Stimulated activated naive CD8-positive, alpha-beta T cell treated with anti-CD3 and anti-CD28 coated beads, Interleukin-15, Interleukin-2, amounts not matched to agents 100 ng/mL and 50 ng/mL, for 24 hours (primary cell): ENCODE results near the gene DYNLT2B.
"Not testable (repeated sequence)": the region's sequence is repeated elsewhere in the genome, so short reads cannot be mapped to it uniquely, and the experiment has no call there.

ENCODE experiments used
- H3K27ac Mint-ChIP-seq: one replicate; pipeline ENCODE4 v1.8.0; 2021; ENCODE audit warnings: mild to moderate bottlenecking, mixed read lengths
- H3K27me3 Mint-ChIP-seq: one replicate; pipeline ENCODE4 v1.8.0; 2021; ENCODE audit warnings: mixed read lengths
- H3K36me3 Mint-ChIP-seq: one replicate; pipeline ENCODE4 v1.8.0; 2021; ENCODE audit warnings: low read depth, mixed read lengths
- H3K4me1 Mint-ChIP-seq: one replicate; pipeline ENCODE4 v1.8.0; 2021; ENCODE audit warnings: low read depth, mixed read lengths
- H3K4me3 Mint-ChIP-seq: one replicate; pipeline ENCODE4 v1.8.0; 2021; ENCODE audit warnings: mild to moderate bottlenecking, mixed read lengths
- H3K9me3 Mint-ChIP-seq: one replicate; pipeline ENCODE4 v1.8.0; 2021; ENCODE audit warnings: mixed read lengths

Gene DYNLT2B

GRCh38 chr3:196314086-196314485, 4.0 kb downstream of the DYNLT2B start:
- H3K9me3 Mint-ChIP-seq, H3K36me3 Mint-ChIP-seq, H3K4me1 Mint-ChIP-seq, H3K27me3 Mint-ChIP-seq, H3K4me3 Mint-ChIP-seq, H3K27ac Mint-ChIP-seq: not testable (repeated sequence)

GRCh38 chr3:196302960-196303359, 15.1 kb downstream of the DYNLT2B start:
- H3K4me1 Mint-ChIP-seq, H3K27ac Mint-ChIP-seq, H3K9me3 Mint-ChIP-seq, H3K4me3 Mint-ChIP-seq, H3K36me3 Mint-ChIP-seq, H3K27me3 Mint-ChIP-seq: not testable (repeated sequence)

- H3K4me3 Mint-ChIP-seq, H3K27ac Mint-ChIP-seq, H3K27me3 Mint-ChIP-seq, H3K9me3 Mint-ChIP-seq, H3K36me3 Mint-ChIP-seq, H3K4me1 Mint-ChIP-seq: not testable (repeated sequence)
These were observed 15.5 kb downstream of the DYNLT2B start for GRCh38 chr3:196302551-196302950.

- Mint-ChIP-seq H3K9me3 (no peaks in the 10 kb centered on the region), H3K4me3 (no peak overlapping the region), H3K36me3 (peaks cover 8% of the 10 kb centered on the region), H3K27me3 (no peaks in the 10 kb centered on the region), H3K27ac (no peak overlapping the region), H3K4me1 (no peaks in the 10 kb centered on the region)
These were observed 19.5 kb downstream of the DYNLT2B start for GRCh38 chr3:196298521-196298920.

GRCh38 chr3:196292286-196292923, 25.6 kb downstream of the DYNLT2B start:
- Mint-ChIP-seq H3K27ac (no peak overlapping the region), H3K9me3 (no peaks in the 10 kb centered on the region), H3K27me3 (no peaks in the 10 kb centered on the region), H3K36me3 (no peaks in the 10 kb centered on the region), H3K4me1 (peaks cover 9% of the 10 kb centered on the region), H3K4me3 (no peak overlapping the region)

GRCh38 chr3:196288141-196288460, 29.9 kb downstream of the DYNLT2B start:
- no peaks in the 10 kb centered on the region for H3K9me3 Mint-ChIP-seq

GRCh38 chr3:196287440-196288140, 30.4 kb downstream of the DYNLT2B start, which contains the start of gene PCYT1A:
Gene PCYT1A (minus strand): TSS chr3:196287726. CDS start chr3:196270531, 17,195 bp downstream.
- H3K27me3 Mint-ChIP-seq, result no peaks in the 10 kb centered on the region
- no peaks in the 10 kb centered on the region for H3K9me3 Mint-ChIP-seq
- peaks cover 40% of the 10 kb centered on the region for H3K4me1 Mint-ChIP-seq
- H3K4me3 Mint-ChIP-seq, result peak within 1 kb of the TSS; percentile 99
- no peaks in the 10 kb centered on the region for H3K36me3 Mint-ChIP-seq
- peak within 1 kb of the TSS; percentile 94 for H3K27ac Mint-ChIP-seq

More at GRCh38 chr3:196288141-196288460, 29.9 kb downstream of the DYNLT2B start:
- Mint-ChIP-seq H3K4me3 (peak overlapping the region; percentile 99), H3K36me3 (no peaks in the 10 kb centered on the region), H3K4me1 (peaks cover 40% of the 10 kb centered on the region), H3K27me3 (no peaks in the 10 kb centered on the region), H3K27ac (peak overlapping the region; percentile 94)

- H3K4me3 Mint-ChIP-seq, result peak overlapping the region; percentile 99
- H3K36me3 Mint-ChIP-seq, result peaks cover 2% of the 10 kb centered on the region
- no peaks in the 10 kb centered on the region for H3K27me3 Mint-ChIP-seq
- H3K27ac Mint-ChIP-seq, result peak overlapping the region; percentile 94
- H3K9me3 Mint-ChIP-seq, result no peaks in the 10 kb centered on the region
- peaks cover 42% of the 10 kb centered on the region for H3K4me1 Mint-ChIP-seq
These were observed 31.0 kb downstream of the DYNLT2B start for GRCh38 chr3:196287090-196287439.

- Mint-ChIP-seq H3K27me3 (no peaks in the 10 kb centered on the region), H3K36me3 (peaks cover 5% of the 10 kb centered on the region), H3K9me3 (no peaks in the 10 kb centered on the region), H3K4me1 (peaks cover 64% of the 10 kb centered on the region), H3K4me3 (no peak overlapping the region), H3K27ac (no peak overlapping the region)
These were observed 33.6 kb downstream of the DYNLT2B start for GRCh38 chr3:196284396-196284795.

- Mint-ChIP-seq H3K9me3 (no peaks in the 10 kb centered on the region), H3K27me3 (no peaks in the 10 kb centered on the region), H3K4me3 (no peak overlapping the region), H3K27ac (no peak overlapping the region), H3K4me1 (peaks cover 74% of the 10 kb centered on the region), H3K36me3 (peaks cover 16% of the 10 kb centered on the region)
These were observed 36.1 kb downstream of the DYNLT2B start for GRCh38 chr3:196281962-196282361.

- H3K27me3 Mint-ChIP-seq, result no peaks in the 10 kb centered on the region
- no peak overlapping the region for H3K4me3 Mint-ChIP-seq
- no peaks in the 10 kb centered on the region for H3K9me3 Mint-ChIP-seq
- peak overlapping the region; percentile 23 for H3K27ac Mint-ChIP-seq
- peaks cover 63% of the 10 kb centered on the region for H3K4me1 Mint-ChIP-seq
- H3K36me3 Mint-ChIP-seq, result peaks cover 16% of the 10 kb centered on the region
These were observed 37.2 kb downstream of the DYNLT2B start for GRCh38 chr3:196280689-196281440.

GRCh38 chr3:196275126-196275525, 42.9 kb downstream of the DYNLT2B start:
- Mint-ChIP-seq H3K27me3 (no peaks in the 10 kb centered on the region), H3K36me3 (peaks cover 35% of the 10 kb centered on the region), H3K9me3 (no peaks in the 10 kb centered on the region), H3K4me3 (peak overlapping the region; percentile 72), H3K4me1 (peaks cover 72% of the 10 kb centered on the region), H3K27ac (peak overlapping the region; percentile 92)

- Mint-ChIP-seq H3K27ac (peak overlapping the region; percentile 92), H3K4me3 (peak overlapping the region; percentile 72), H3K27me3 (no peaks in the 10 kb centered on the region), H3K4me1 (peaks cover 72% of the 10 kb centered on the region), H3K9me3 (no peaks in the 10 kb centered on the region), H3K36me3 (peaks cover 39% of the 10 kb centered on the region)
These were observed 43.5 kb downstream of the DYNLT2B start for GRCh38 chr3:196274585-196274984.

GRCh38 chr3:196273655-196274054, 44.4 kb downstream of the DYNLT2B start:
- H3K27me3 Mint-ChIP-seq, result no peaks in the 10 kb centered on the region
- H3K36me3 Mint-ChIP-seq, result peaks cover 44% of the 10 kb centered on the region
- no peak overlapping the region for H3K4me3 Mint-ChIP-seq
- no peaks in the 10 kb centered on the region for H3K9me3 Mint-ChIP-seq
- peaks cover 72% of the 10 kb centered on the region for H3K4me1 Mint-ChIP-seq
- H3K27ac Mint-ChIP-seq, result peak overlapping the region; percentile 67

GRCh38 chr3:196272826-196273225, 45.2 kb downstream of the DYNLT2B start:
- H3K4me3 Mint-ChIP-seq, result no peak overlapping the region
- no peaks in the 10 kb centered on the region for H3K27me3 Mint-ChIP-seq
- H3K4me1 Mint-ChIP-seq, result peaks cover 64% of the 10 kb centered on the region
- peaks cover 39% of the 10 kb centered on the region for H3K36me3 Mint-ChIP-seq
- peak overlapping the region; percentile 59 for H3K27ac Mint-ChIP-seq
- no peaks in the 10 kb centered on the region for H3K9me3 Mint-ChIP-seq
